ENCODE data around the gene LRRC53. TPM values are rescaled to one million over a fixed set of nuclear protein-coding genes. Genes with fewer than 3 reads are reported as not detected.

The LRRC53 gene
- total and polyA plus RNA-seq, 2 of the 4 experiments (the other 2 are of a cell fraction) = not detected

GRCh38 chr1:74531796-74532195 is 19.4 kb upstream of the LRRC53 start:
- Histone ChIP-seq H3K9ac (ENCODE audit: low read depth, low read length) (no peak overlapping the region), H4K91ac (ENCODE audit: insufficient read depth, low read depth, low read length) (no peak overlapping the region), H3K14ac (replicated peaks; ENCODE audit: low read depth, low read length) (no peak overlapping the region), H3K27ac (ENCODE audit: insufficient read depth, low read length) (no peak overlapping the region), H3K9me1 (ENCODE audit: insufficient read depth, low read length) (no peaks in the 10 kb centered on the region), H3K4me1 (ENCODE audit: control insufficient read depth, insufficient read depth, low read length) (no peaks in the 10 kb centered on the region), H2AFZ (replicated peaks; ENCODE audit: low read length, poor library complexity) (no peak overlapping the region), H2AK5ac (ENCODE audit: low read depth, low read length) (no peak overlapping the region), H2BK15ac (ENCODE audit: low read depth, low read length) (no peak overlapping the region), H3K9me3 (ENCODE audit: control insufficient read depth, insufficient read depth, low read length) (no peaks in the 10 kb centered on the region; the same call in 1 of the 2 replicates), H2BK20ac (ENCODE audit: low read depth, low read length) (no peak overlapping the region), H4K20me1 (ENCODE audit: insufficient read depth, low read length) (no peaks in the 10 kb centered on the region), H3K18ac (ENCODE audit: low read depth, low read length) (no peak overlapping the region), H3K4ac (ENCODE audit: low read depth, low read length) (no peak overlapping the region), H3K56ac (ENCODE audit: extremely low read depth, insufficient read depth, low read length) (no peak overlapping the region), H3K4me2 (ENCODE audit: low read depth, low read length) (no peak overlapping the region), H2BK5ac (ENCODE audit: low read depth, low read length, poor library complexity, severe bottlenecking) (no peak overlapping the region), H3K27me3 (ENCODE audit: control insufficient read depth, insufficient read depth, low read length) (no peaks in the 10 kb centered on the region), H4K8ac (ENCODE audit: low read depth in 2 of 2, low read length in 2 of 2) (no peak overlapping the region), H2BK120ac (ENCODE audit: low read depth, low read length) (no peak overlapping the region), H3K23ac (ENCODE audit: low read depth, low read length) (no peak overlapping the region), H4K5ac (ENCODE audit: low read depth, low read length) (no peak overlapping the region), H3K4me3 (ENCODE audit: insufficient read depth, low read depth, low read length) (no peak overlapping the region), H2AK9ac (replicated peaks; ENCODE audit: low read depth, low read length, poor library complexity) (no peak overlapping the region), H3K36me3 (ENCODE audit: control insufficient read depth, insufficient read depth, low read length) (no peaks in the 10 kb centered on the region), H3K79me1 (ENCODE audit: low read depth in 1 of 2, low read length in 2 of 2) (no peaks in the 10 kb centered on the region)
- ATAC-seq (ENCODE audit: low read depth) (no peak), DNase-seq (no peak)
- ChIA-PET CTCF (no interaction called here), POLR2A (ENCODE audit: unreplicated experiment) (no interaction called here)
- intact Hi-C loops (cut with micrococcal nuclease) = no loop called here
- TF ChIP-seq SMC3 (IDR thresholded peaks at IDR 0.05; ENCODE audit: low read depth, low read length) (no peak), RFX5 (IDR thresholded peaks at IDR 0.05; ENCODE audit: low read depth, low read length) (no peak), RCOR1 (IDR thresholded peaks at IDR 0.05; ENCODE audit: insufficient replicate concordance, low read length) (no peak)
- in situ Hi-C loops (cut with MboI; ENCODE audit: low sequenced_read_pairs) = no loop called here
- no TSS peak for BruUV-seq (replicated peaks)
- no CpG with 5 or more reads among the region's 1 CpG for WGBS, 2 experiments (ENCODE audit: extremely low coverage in 2 of 2, insufficient read length in 1 of 2)
- dilution Hi-C loops (cut with HindIII; ENCODE audit: low sequenced_read_pairs, unreplicated experiment) = no loop called here
